Fibroblast of peridontal ligament (primary cell): ENCODE data around the gene CD53.

Source experiments
- DNase-seq: peaks from one replicate; pipeline ENCODE4 v3.0.0-alpha.2; 2010; ENCODE audit errors: extremely low read depth

CD53 gene

DNA sequence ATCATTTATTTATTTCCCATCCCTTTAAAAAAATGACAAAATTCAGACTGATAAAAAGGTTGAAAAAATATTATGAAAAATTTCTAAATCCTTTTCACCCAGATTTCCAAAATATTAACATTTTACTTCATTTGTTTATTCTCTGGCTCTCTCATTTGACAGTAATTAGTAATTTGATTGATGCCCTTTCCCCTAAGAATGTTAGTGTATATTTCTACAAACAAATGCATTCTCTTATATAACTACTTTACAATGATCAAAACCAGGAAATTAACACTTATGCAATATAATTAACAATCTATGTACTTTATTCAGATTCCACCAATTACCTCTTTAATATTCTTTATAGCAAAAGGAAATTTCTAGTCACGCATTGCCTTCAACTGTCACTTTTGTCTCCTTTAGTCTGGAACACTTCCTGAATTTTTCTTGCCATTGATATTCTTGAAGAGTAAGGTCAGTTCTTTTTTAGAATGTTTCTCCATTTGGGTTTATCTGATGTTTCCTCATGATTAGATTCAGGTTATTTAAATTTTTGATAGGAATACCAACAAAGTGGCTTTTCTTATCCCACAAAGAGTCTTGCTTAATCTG is 3.9 kb downstream of the CD53 start:
- DNase-seq: no peak

- DNase-seq: no peak
Measured at GRCh38 chr1:110877364-110877763, 4.4 kb downstream of the CD53 start.

GRCh38 chr1:110877776-110878175 is 4.8 kb downstream of the CD53 start:
- DNase-seq: no peak

- no peak for DNase-seq
Measured at GRCh38 chr1:110878591-110878990, 5.6 kb downstream of the CD53 start.

- no peak for DNase-seq
Measured at GRCh38 chr1:110878993-110879392, 6.0 kb downstream of the CD53 start.

GRCh38 chr1:110879758-110880606 is 7.0 kb downstream of the CD53 start:
- DNase-seq: no peak

GRCh38 chr1:110880708-110881374 is 7.9 kb downstream of the CD53 start:
- DNase-seq: no peak

GRCh38 chr1:110888049-110888448 is 15.1 kb downstream of the CD53 start:
- no peak for DNase-seq

GRCh38 chr1:110888641-110889040 is 15.7 kb downstream of the CD53 start:
- DNase-seq: no peak

DNA sequence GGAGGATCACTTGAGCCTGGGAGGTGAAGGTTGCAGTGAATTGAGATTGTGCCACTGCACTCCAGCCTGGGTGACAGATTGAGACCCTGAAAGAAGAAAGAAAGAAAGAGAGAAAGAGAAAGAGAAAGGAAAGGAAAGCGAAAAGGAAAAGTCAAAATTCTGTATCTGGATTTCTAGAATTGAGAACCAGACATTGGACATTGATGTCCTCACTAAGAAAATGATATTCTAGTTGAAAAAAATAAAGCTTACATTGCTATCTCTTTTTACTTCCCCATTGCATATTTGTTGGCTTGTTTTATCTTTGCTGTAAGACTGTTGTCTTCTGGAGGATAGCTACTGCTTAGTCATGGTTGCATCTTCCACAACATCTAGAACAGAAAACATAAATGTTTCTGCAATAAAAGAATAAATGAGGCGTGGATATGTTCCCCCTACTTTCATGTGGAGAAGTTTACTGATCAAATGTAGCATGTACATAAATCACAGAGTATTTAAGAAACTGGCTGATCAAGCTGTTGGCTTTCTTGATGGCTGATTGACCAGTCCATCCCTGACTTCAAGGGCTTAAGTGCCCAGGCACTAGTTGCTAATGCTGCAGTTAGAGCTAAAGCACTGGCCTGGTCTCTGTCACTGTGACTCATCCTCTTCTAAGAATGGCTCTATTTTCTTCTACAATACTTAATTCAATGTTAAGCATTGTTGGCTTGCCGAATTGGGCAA is 17.7 kb downstream of the CD53 start:
- DNase-seq: no peak

GRCh38 chr1:110893908-110894490 is 21.1 kb downstream of the CD53 start:
- DNase-seq: no peak

DNA sequence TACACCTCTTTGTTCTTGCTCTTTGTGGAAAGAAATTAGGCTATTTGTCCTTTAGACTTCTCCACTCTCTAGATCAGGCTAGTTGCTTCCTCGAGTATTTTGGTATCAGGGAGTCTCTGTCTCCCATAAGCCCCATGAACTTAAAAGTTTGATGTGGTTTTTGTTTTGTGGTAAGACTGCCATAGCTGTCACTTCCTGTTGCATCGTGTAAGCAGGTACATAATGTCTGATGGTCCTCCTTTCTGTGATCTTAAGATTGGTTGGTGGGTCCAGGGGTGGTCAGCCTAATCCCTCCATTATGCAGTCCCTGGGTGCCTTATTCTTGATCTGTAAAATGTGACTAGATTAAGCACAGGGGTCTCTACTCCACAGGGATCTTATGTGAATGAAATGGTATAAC is 23.1 kb downstream of the CD53 start:
- DNase-seq: no peak

DNA sequence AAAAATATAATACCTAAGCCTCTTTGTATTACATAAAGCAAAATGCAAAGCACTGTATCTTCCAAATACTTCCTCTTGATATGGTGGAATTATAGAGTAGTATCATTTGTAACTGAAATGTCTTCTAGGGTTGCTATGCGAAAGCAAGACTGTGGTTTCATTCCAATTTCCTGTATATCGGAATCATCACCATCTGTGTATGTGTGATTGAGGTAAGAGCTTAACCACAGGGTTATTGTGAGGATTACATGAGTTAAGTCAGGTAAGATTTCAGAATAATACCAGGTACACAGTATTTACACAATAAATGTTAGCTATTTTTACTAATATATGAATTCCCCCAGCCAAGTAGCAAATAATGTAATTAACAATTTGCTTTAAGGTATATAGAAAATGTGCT is 24.7 kb downstream of the CD53 start:
- no peak for DNase-seq

- DNase-seq: no peak
Measured at GRCh38 chr1:110898734-110899457, 25.9 kb downstream of the CD53 start.

GRCh38 chr1:110899458-110899843 is 26.5 kb downstream of the CD53 start:
- DNase-seq: no peak

DNA sequence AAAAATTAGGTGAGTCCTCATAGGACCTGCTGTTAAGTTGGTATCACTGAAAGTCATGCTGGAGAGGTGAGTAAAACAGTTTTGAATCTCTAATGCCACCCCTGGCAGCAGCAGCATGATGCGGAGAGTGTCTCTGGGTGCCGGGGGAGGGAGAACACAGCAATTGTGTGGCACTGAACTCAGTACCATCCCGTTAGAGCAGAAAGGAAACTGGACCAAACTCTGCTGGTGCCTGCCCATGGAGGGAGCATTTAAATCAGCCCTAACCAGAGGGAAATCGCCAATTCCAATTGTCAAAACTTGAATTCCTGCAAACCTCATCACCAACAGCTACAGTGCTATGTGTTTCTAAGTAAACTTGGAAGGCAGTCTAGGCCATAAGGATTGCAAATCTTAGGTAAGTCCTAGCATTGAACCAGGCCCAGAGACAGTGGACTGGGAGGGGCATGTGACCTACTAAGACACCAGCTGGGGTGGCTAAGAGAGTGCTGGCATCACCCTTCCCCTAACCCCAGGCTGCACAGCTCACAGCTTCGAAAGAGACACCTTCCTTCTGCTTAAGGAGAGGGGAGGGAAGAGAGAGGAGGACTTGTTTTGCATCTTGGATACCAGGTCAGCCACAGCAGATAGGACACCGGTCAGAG is 30.0 kb downstream of the CD53 start:
- no peak for DNase-seq

DNA sequence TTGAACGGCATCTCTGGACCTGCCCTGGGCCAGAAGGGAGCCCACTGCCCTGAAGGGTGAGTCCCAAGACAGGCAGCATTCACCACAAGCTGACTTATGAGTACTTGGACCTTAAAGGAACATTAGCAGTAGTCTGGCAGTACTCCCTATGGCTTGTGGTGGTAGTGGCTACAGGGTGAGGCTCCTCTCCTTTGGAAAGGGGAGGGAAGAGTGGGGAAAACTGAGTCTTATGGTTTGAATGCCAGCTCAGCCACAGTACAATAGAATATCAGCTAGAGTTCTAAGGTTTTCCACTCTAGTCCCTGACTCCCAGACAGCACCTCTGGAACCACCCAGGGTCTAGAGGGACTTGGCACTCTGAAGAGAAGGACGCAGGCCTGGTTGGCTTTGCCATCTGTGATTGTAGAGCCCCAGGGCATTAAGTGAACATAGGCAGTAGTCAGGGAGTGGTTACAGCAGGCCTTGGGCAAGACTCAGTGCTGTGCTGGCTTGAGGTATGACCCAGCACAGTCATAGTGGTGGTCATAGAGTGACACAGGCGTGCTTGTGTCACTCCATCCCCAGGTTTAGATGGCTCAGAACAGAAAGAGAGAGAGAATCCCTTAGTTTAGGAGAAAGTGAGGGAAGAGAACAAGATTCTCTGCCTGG is 31.0 kb downstream of the CD53 start:
- no peak for DNase-seq

DNA sequence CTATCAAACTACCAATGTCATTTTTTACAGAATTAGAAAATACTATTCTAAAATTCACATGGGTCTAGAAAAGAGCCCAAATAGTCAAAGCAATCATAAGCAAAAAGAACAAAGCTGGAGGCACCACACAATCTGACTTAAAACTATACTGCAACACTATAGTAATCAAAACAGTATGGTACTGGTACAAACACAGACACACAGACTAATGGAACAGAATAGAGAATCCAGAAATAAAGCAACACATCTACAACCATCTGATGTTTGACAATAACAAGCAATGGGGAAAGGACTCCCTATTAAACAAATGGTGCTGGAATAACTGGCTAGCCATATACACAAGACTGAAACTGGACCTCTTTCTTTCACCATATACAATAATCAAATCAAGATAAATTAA is 39.8 kb downstream of the CD53 start:
- no peak for DNase-seq

- DNase-seq: no peak
Measured at GRCh38 chr1:110914676-110915075, 41.7 kb downstream of the CD53 start.

- no peak for DNase-seq
Measured at GRCh38 chr1:110915804-110916203, 42.9 kb downstream of the CD53 start.
